ENCODE measurements around the gene RRM1.

RRM1 gene

GRCh38 chr11:4076774-4077173 lies 17.8 kb upstream of the RRM1 start:
- no peak overlapping the region for H3K4ac ChIP-seq (ENCODE audit: low read depth in 1 of 2, low read length in 2 of 2)
- no peak overlapping the region for H4K91ac ChIP-seq (ENCODE audit: low read length)
- WGBS, result no CpG with 5 or more reads among the region's 1 CpG
- H3K4me2 ChIP-seq (ENCODE audit: low read length, poor library complexity, severe bottlenecking), result no peak overlapping the region
- peaks cover 4% of the 10 kb centered on the region for H3K4me1 ChIP-seq (ENCODE audit: control insufficient read depth, insufficient read depth, low read depth, low read length)
- H2BK15ac ChIP-seq (ENCODE audit: low read depth, poor library complexity, severe bottlenecking), result no peak overlapping the region
- H2AFZ ChIP-seq (ENCODE audit: low read depth, low read length), result no peak overlapping the region
- peaks cover 10 to 20% of the 10 kb centered on the region in 2 experiments for H3K36me3 ChIP-seq (ENCODE audit: control insufficient read depth in 1 of 2, insufficient read depth in 2 of 2, low read depth in 1 of 2, low read length in 2 of 2)
- H3K23ac ChIP-seq (ENCODE audit: low read length in 2 of 2), result no peak overlapping the region
- H4K8ac ChIP-seq (ENCODE audit: low read length), result no peak overlapping the region
- H3K4me3 ChIP-seq (ENCODE audit: insufficient read depth in 1 of 2, low read depth in 1 of 2, low read length in 2 of 2), result no peak overlapping the region
- no peak overlapping the region for H3K14ac ChIP-seq (ENCODE audit: low read length in 2 of 2)
- no peak for DNase-seq
- no peak overlapping the region for H3K27ac ChIP-seq (ENCODE audit: low read length, poor library complexity, severe bottlenecking)
- no peak overlapping the region for H2BK120ac ChIP-seq (ENCODE audit: low read depth, low read length)
- H3K27me3 ChIP-seq (ENCODE audit: control insufficient read depth in 1 of 2, insufficient read depth in 1 of 2, low read length in 2 of 2), result no peaks in the 10 kb centered on the region
- H3K9ac ChIP-seq (ENCODE audit: low read length), result no peak overlapping the region
- H2BK12ac ChIP-seq (ENCODE audit: low read length in 2 of 2), result no peak overlapping the region
- no peaks in the 10 kb centered on the region for H3K79me1 ChIP-seq (replicated peaks; ENCODE audit: low read length, poor library complexity, severe bottlenecking)
- H2BK5ac ChIP-seq (ENCODE audit: low read depth, low read length, poor library complexity, severe bottlenecking), result no peak overlapping the region
- H3K18ac ChIP-seq (ENCODE audit: low read depth in 1 of 2, low read length in 2 of 2), result no peak overlapping the region
- no peaks in the 10 kb centered on the region for H3K9me3 ChIP-seq (ENCODE audit: control insufficient read depth, low read length)
- no peak overlapping the region for H2AK5ac ChIP-seq (ENCODE audit: low read length, severe bottlenecking)

- WGBS, result 93% methylated on average over 8 of the region's 9 CpGs
- Histone ChIP-seq H2AK5ac (ENCODE audit: low read length, severe bottlenecking) (no peak overlapping the region), H3K79me1 (replicated peaks; ENCODE audit: low read length, poor library complexity, severe bottlenecking) (no peaks in the 10 kb centered on the region)
Observed at GRCh38 chr11:4083198-4083597, 11.4 kb upstream of the RRM1 start.

GRCh38 chr11:4084406-4085125 lies 10.0 kb upstream of the RRM1 start:
- Histone ChIP-seq H2AK5ac (ENCODE audit: low read length, severe bottlenecking) (no peak overlapping the region), H3K9me3 (ENCODE audit: control insufficient read depth, low read length) (no peaks in the 10 kb centered on the region), H4K8ac (ENCODE audit: low read length) (no peak overlapping the region), H3K23ac (ENCODE audit: low read length in 2 of 2) (no peak overlapping the region), H2AFZ (ENCODE audit: low read depth, low read length) (no peak overlapping the region), H3K4me1 (ENCODE audit: control insufficient read depth, insufficient read depth, low read depth, low read length) (no peaks in the 10 kb centered on the region), H2BK12ac (ENCODE audit: low read length in 2 of 2) (no peak overlapping the region), H3K27me3 (ENCODE audit: control insufficient read depth in 1 of 2, insufficient read depth in 1 of 2, low read length in 2 of 2) (no peaks in the 10 kb centered on the region), H3K4ac (ENCODE audit: low read depth in 1 of 2, low read length in 2 of 2) (no peak overlapping the region), H2BK5ac (ENCODE audit: low read depth, low read length, poor library complexity, severe bottlenecking) (no peak overlapping the region), H3K14ac (ENCODE audit: low read length in 2 of 2) (no peak overlapping the region), H3K36me3 (ENCODE audit: control insufficient read depth in 1 of 2, insufficient read depth in 2 of 2, low read depth in 1 of 2, low read length in 2 of 2) (peaks cover 30 to 48% of the 10 kb centered on the region in 2 experiments), H3K18ac (ENCODE audit: low read depth in 1 of 2, low read length in 2 of 2) (no peak overlapping the region), H2BK120ac (ENCODE audit: low read depth, low read length) (no peak overlapping the region), H3K9ac (ENCODE audit: low read length) (no peak overlapping the region), H4K91ac (ENCODE audit: low read length) (no peak overlapping the region), H3K27ac (ENCODE audit: low read length, poor library complexity, severe bottlenecking) (no peak overlapping the region), H3K4me3 (ENCODE audit: insufficient read depth in 1 of 2, low read depth in 1 of 2, low read length in 2 of 2) (no peak overlapping the region), H3K79me1 (replicated peaks; ENCODE audit: low read length, poor library complexity, severe bottlenecking) (no peaks in the 10 kb centered on the region), H2BK15ac (ENCODE audit: low read depth, poor library complexity, severe bottlenecking) (no peak overlapping the region), H3K4me2 (ENCODE audit: low read length, poor library complexity, severe bottlenecking) (no peak overlapping the region)
- DNase-seq, result no peak
- 90% methylated on average over 12 of the region's 12 CpGs for WGBS

More at GRCh38 chr11:4083198-4083597, 11.4 kb upstream of the RRM1 start:
- Histone ChIP-seq H3K4me2 (ENCODE audit: low read length, poor library complexity, severe bottlenecking) (no peak overlapping the region), H3K9me3 (ENCODE audit: control insufficient read depth, low read length) (no peaks in the 10 kb centered on the region), H3K4me3 (ENCODE audit: insufficient read depth in 1 of 2, low read depth in 1 of 2, low read length in 2 of 2) (no peak overlapping the region), H3K18ac (ENCODE audit: low read depth in 1 of 2, low read length in 2 of 2) (no peak overlapping the region), H4K8ac (ENCODE audit: low read length) (no peak overlapping the region), H3K36me3 (ENCODE audit: control insufficient read depth in 1 of 2, insufficient read depth in 2 of 2, low read depth in 1 of 2, low read length in 2 of 2) (peaks cover 25 to 44% of the 10 kb centered on the region in 2 experiments), H4K91ac (ENCODE audit: low read length) (no peak overlapping the region), H3K9ac (ENCODE audit: low read length) (no peak overlapping the region), H3K27ac (ENCODE audit: low read length, poor library complexity, severe bottlenecking) (no peak overlapping the region), H2BK120ac (ENCODE audit: low read depth, low read length) (no peak overlapping the region), H2BK15ac (ENCODE audit: low read depth, poor library complexity, severe bottlenecking) (no peak overlapping the region), H3K23ac (ENCODE audit: low read length in 2 of 2) (no peak overlapping the region), H3K14ac (ENCODE audit: low read length in 2 of 2) (no peak overlapping the region), H2BK12ac (ENCODE audit: low read length in 2 of 2) (no peak overlapping the region), H3K4me1 (ENCODE audit: control insufficient read depth, insufficient read depth, low read depth, low read length) (no peaks in the 10 kb centered on the region), H3K4ac (ENCODE audit: low read depth in 1 of 2, low read length in 2 of 2) (no peak overlapping the region), H3K27me3 (ENCODE audit: control insufficient read depth in 1 of 2, insufficient read depth in 1 of 2, low read length in 2 of 2) (no peaks in the 10 kb centered on the region), H2BK5ac (ENCODE audit: low read depth, low read length, poor library complexity, severe bottlenecking) (no peak overlapping the region), H2AFZ (ENCODE audit: low read depth, low read length) (no peak overlapping the region)
- DNase-seq, result no peak

GRCh38 chr11:4085575-4085974 lies 9.0 kb upstream of the RRM1 start:
- Histone ChIP-seq H3K27ac (ENCODE audit: low read length, poor library complexity, severe bottlenecking) (no peak overlapping the region), H3K23ac (ENCODE audit: low read length in 2 of 2) (no peak overlapping the region), H3K79me1 (replicated peaks; ENCODE audit: low read length, poor library complexity, severe bottlenecking) (no peaks in the 10 kb centered on the region), H3K27me3 (ENCODE audit: control insufficient read depth in 1 of 2, insufficient read depth in 1 of 2, low read length in 2 of 2) (no peaks in the 10 kb centered on the region), H3K4me3 (ENCODE audit: insufficient read depth in 1 of 2, low read depth in 1 of 2, low read length in 2 of 2) (no peak overlapping the region), H3K4me2 (ENCODE audit: low read length, poor library complexity, severe bottlenecking) (no peak overlapping the region), H4K8ac (ENCODE audit: low read length) (no peak overlapping the region), H3K18ac (ENCODE audit: low read depth in 1 of 2, low read length in 2 of 2) (no peak overlapping the region), H3K9me3 (ENCODE audit: control insufficient read depth, low read length) (no peaks in the 10 kb centered on the region), H2BK15ac (ENCODE audit: low read depth, poor library complexity, severe bottlenecking) (no peak overlapping the region), H3K14ac (ENCODE audit: low read length in 2 of 2) (no peak overlapping the region), H3K4ac (ENCODE audit: low read depth in 1 of 2, low read length in 2 of 2) (no peak overlapping the region), H2AK5ac (ENCODE audit: low read length, severe bottlenecking) (no peak overlapping the region), H3K4me1 (ENCODE audit: control insufficient read depth, insufficient read depth, low read depth, low read length) (no peaks in the 10 kb centered on the region), H3K36me3 (ENCODE audit: control insufficient read depth in 1 of 2, insufficient read depth in 2 of 2, low read depth in 1 of 2, low read length in 2 of 2) (peaks cover 31 to 58% of the 10 kb centered on the region in 2 experiments), H2BK5ac (ENCODE audit: low read depth, low read length, poor library complexity, severe bottlenecking) (no peak overlapping the region), H4K91ac (ENCODE audit: low read length) (no peak overlapping the region), H3K9ac (ENCODE audit: low read length) (no peak overlapping the region), H2AFZ (ENCODE audit: low read depth, low read length) (no peak overlapping the region), H2BK12ac (ENCODE audit: low read length in 2 of 2) (no peak overlapping the region), H2BK120ac (ENCODE audit: low read depth, low read length) (no peak overlapping the region)
- no peak for DNase-seq
